ENCODE data around the gene SNCAIP. TPM values are rescaled to one million over a fixed set of nuclear protein-coding genes. Genes with fewer than 3 reads are reported as not detected.

SNCAIP gene
- total RNA-seq, 1 donor from 2014 or later: 6.7 TPM

DNA sequence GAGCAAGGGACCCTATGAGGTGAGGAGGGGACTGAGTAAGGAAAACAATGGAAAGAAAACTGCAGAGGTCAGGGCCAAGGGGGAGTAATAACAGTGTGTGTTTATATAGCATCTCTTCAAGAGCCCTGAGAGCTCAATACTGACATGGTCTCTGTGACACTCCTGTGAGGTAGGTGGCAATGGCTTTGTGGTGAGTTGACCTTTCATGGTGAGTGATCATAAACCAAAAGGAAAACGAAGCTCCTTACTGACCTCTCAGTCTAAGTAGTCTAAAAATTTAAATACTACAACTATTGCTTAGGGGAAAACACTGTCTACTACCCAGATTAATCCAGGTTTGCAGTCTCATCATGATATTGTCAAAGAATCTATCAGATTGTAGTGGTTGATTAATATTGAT lies 130.9 kb downstream of the SNCAIP start:
- Mint-ChIP-seq H3K4me1 (ENCODE audit: low read depth, unreplicated experiment) (peaks cover 7% of the 10 kb centered on the region), H3K36me3 (ENCODE audit: unreplicated experiment) (no peaks in the 10 kb centered on the region), H3K27ac (ENCODE audit: unreplicated experiment) (no peak overlapping the region), H3K9me3 (ENCODE audit: unreplicated experiment) (peaks cover 2% of the 10 kb centered on the region), H3K4me3 (ENCODE audit: unreplicated experiment) (no peak overlapping the region), H3K27me3 (ENCODE audit: unreplicated experiment) (no peaks in the 10 kb centered on the region)
- TF ChIP-seq, protein P1, sequence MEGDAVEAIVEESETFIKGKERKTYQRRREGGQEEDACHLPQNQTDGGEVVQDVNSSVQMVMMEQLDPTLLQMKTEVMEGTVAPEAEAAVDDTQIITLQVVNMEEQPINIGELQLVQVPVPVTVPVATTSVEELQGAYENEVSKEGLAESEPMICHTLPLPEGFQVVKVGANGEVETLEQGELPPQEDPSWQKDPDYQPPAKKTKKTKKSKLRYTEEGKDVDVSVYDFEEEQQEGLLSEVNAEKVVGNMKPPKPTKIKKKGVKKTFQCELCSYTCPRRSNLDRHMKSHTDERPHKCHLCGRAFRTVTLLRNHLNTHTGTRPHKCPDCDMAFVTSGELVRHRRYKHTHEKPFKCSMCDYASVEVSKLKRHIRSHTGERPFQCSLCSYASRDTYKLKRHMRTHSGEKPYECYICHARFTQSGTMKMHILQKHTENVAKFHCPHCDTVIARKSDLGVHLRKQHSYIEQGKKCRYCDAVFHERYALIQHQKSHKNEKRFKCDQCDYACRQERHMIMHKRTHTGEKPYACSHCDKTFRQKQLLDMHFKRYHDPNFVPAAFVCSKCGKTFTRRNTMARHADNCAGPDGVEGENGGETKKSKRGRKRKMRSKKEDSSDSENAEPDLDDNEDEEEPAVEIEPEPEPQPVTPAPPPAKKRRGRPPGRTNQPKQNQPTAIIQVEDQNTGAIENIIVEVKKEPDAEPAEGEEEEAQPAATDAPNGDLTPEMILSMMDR (IDR thresholded peaks at IDR 0.05; ENCODE audit: partially characterized antibody, unreplicated experiment): no peak
- DNase-seq: no peak

DNA sequence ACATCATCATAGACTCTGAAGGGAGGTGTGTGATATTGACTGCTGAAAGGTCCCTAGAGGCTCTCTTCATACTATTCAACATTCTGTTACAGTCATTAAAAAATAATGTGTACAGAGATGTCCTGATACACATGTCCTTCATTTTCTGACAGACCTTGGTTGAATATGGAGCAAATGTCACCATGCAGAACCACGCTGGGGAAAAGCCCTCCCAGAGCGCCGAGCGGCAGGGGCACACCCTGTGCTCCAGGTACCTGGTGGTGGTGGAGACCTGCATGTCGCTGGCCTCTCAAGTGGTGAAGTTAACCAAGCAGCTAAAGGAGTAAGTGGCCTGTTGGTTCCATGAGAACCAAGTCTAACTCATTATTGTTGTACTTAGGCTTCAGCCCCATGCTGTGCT lies 132.4 kb downstream of the SNCAIP start:
- DNase-seq: no peak
- Mint-ChIP-seq H3K9me3 (ENCODE audit: unreplicated experiment) (no peaks in the 10 kb centered on the region), H3K36me3 (ENCODE audit: unreplicated experiment) (no peaks in the 10 kb centered on the region), H3K27me3 (ENCODE audit: unreplicated experiment) (no peaks in the 10 kb centered on the region), H3K4me1 (ENCODE audit: low read depth, unreplicated experiment) (peaks cover under 1% of the 10 kb centered on the region), H3K4me3 (ENCODE audit: unreplicated experiment) (no peak overlapping the region), H3K27ac (ENCODE audit: unreplicated experiment) (no peak overlapping the region)
- TF ChIP-seq, protein P1 (IDR thresholded peaks at IDR 0.05; ENCODE audit: partially characterized antibody, unreplicated experiment): no peak

- H3K9me3 Mint-ChIP-seq (ENCODE audit: unreplicated experiment): no peaks in the 10 kb centered on the region
- H3K27ac Mint-ChIP-seq (ENCODE audit: unreplicated experiment): no peak overlapping the region
- H3K27me3 Mint-ChIP-seq (ENCODE audit: unreplicated experiment): no peaks in the 10 kb centered on the region
- TF ChIP-seq, protein P1 (IDR thresholded peaks at IDR 0.05; ENCODE audit: partially characterized antibody, unreplicated experiment): no peak
- H3K36me3 Mint-ChIP-seq (ENCODE audit: unreplicated experiment): no peaks in the 10 kb centered on the region
- no peaks in the 10 kb centered on the region for H3K4me1 Mint-ChIP-seq (ENCODE audit: low read depth, unreplicated experiment)
- no peak for DNase-seq
- no peak overlapping the region for H3K4me3 Mint-ChIP-seq (ENCODE audit: unreplicated experiment)
These were observed 133.0 kb downstream of the SNCAIP start for GRCh38 chr5:122445070-122445469.

DNA sequence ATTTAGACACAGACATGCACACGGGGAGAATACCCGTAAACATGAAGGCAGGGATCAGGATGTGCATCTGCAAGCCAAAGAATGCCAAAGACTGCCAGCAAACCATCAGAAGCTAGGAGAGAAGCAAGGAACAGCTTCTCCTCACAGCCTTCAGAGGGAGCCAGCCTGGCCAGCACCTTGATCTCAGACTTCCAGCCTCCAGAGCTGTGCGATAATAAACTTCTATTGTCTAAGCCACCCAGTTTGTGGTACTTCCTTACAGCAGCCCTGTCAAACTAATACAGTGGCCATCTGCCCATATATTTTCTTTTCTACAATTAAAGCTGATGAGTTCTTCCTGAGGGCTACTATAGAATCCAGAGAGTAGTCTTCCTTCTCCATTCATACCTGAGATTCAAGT lies 135.0 kb downstream of the SNCAIP start:
- Mint-ChIP-seq H3K9me3 (ENCODE audit: unreplicated experiment) (no peaks in the 10 kb centered on the region), H3K4me3 (ENCODE audit: unreplicated experiment) (no peak overlapping the region), H3K27me3 (ENCODE audit: unreplicated experiment) (no peaks in the 10 kb centered on the region), H3K27ac (ENCODE audit: unreplicated experiment) (no peak overlapping the region), H3K4me1 (ENCODE audit: low read depth, unreplicated experiment) (no peaks in the 10 kb centered on the region), H3K36me3 (ENCODE audit: unreplicated experiment) (no peaks in the 10 kb centered on the region)
- TF ChIP-seq, protein P1 (IDR thresholded peaks at IDR 0.05; ENCODE audit: partially characterized antibody, unreplicated experiment): no peak
- no peak for DNase-seq

- Mint-ChIP-seq H3K9me3 (ENCODE audit: unreplicated experiment) (no peaks in the 10 kb centered on the region), H3K36me3 (ENCODE audit: unreplicated experiment) (no peaks in the 10 kb centered on the region), H3K4me1 (ENCODE audit: low read depth, unreplicated experiment) (no peaks in the 10 kb centered on the region), H3K27me3 (ENCODE audit: unreplicated experiment) (no peaks in the 10 kb centered on the region), H3K27ac (ENCODE audit: unreplicated experiment) (no peak overlapping the region), H3K4me3 (ENCODE audit: unreplicated experiment) (no peak overlapping the region)
- no peak for DNase-seq
- TF ChIP-seq, protein P1 (IDR thresholded peaks at IDR 0.05; ENCODE audit: partially characterized antibody, unreplicated experiment): no peak
These were observed 135.8 kb downstream of the SNCAIP start for GRCh38 chr5:122447879-122448278.

Data from glutamatergic neuron (in vitro differentiated cells).